ENCODE measurements around the gene SEC31A.

GRCh38 chr4:82890528-82890900 lies 439 bp downstream of the SEC31A start:
- TF ChIP-seq POLR2A (IDR thresholded peaks at IDR 0.05), result no peak
- TF ChIP-seq, protein P1, sequence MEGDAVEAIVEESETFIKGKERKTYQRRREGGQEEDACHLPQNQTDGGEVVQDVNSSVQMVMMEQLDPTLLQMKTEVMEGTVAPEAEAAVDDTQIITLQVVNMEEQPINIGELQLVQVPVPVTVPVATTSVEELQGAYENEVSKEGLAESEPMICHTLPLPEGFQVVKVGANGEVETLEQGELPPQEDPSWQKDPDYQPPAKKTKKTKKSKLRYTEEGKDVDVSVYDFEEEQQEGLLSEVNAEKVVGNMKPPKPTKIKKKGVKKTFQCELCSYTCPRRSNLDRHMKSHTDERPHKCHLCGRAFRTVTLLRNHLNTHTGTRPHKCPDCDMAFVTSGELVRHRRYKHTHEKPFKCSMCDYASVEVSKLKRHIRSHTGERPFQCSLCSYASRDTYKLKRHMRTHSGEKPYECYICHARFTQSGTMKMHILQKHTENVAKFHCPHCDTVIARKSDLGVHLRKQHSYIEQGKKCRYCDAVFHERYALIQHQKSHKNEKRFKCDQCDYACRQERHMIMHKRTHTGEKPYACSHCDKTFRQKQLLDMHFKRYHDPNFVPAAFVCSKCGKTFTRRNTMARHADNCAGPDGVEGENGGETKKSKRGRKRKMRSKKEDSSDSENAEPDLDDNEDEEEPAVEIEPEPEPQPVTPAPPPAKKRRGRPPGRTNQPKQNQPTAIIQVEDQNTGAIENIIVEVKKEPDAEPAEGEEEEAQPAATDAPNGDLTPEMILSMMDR (IDR thresholded peaks at IDR 0.05), result no peak
